Liver (tissue), 9 donors: ENCODE measurements around the gene AP5S1. TPM values are rescaled to one million over a fixed set of nuclear protein-coding genes. Genes with fewer than 3 reads are reported as not detected.

Source experiments
- DNase-seq: peaks from one replicate; pipeline ENCODE4 v3.0.0-alpha.2; 2017; ENCODE audit warnings: low spot score
- H3K27ac ChIP-seq, 2 donors: one replicate each; pipeline ENCODE4 v1.7.0; 2013; ENCODE audit warnings: inconsistent platforms in 2 of 2, low read length in 2 of 2, control low read depth in 1 of 2, low read depth in 1 of 2, mild to moderate bottlenecking in 1 of 2
- H3K27me3 ChIP-seq, 4 donors: one replicate each; pipeline versions ENCODE4 v1.6.1 to v1.7.0; 2013; ENCODE audit warnings: low read length in 3 of 4, inconsistent platforms in 1 of 4, mild to moderate bottlenecking in 1 of 4, moderate library complexity in 1 of 4; ENCODE audit not compliant: control insufficient read depth in 4 of 4, insufficient read depth in 4 of 4
- H3K36me3 ChIP-seq, 4 donors: one replicate each; pipeline versions ENCODE4 v1.6.1 to v1.7.0; 2013; ENCODE audit warnings: low read length in 3 of 4, mild to moderate bottlenecking in 3 of 4, low read depth in 1 of 4, moderate library complexity in 1 of 4; ENCODE audit not compliant: control insufficient read depth in 4 of 4, insufficient read depth in 3 of 4
- H3K4me1 ChIP-seq, 4 donors: one replicate each; pipeline versions ENCODE4 v1.6.1 to v1.7.0; 2013; ENCODE audit warnings: low read length in 3 of 4, mild to moderate bottlenecking in 3 of 4, moderate library complexity in 1 of 4; ENCODE audit not compliant: control insufficient read depth in 4 of 4, insufficient read depth in 4 of 4
- H3K4me3 ChIP-seq, 3 donors: one replicate each; pipeline versions ENCODE4 v1.6.1 to v1.7.0; 2013; ENCODE audit warnings: low read length in 3 of 3, control low read depth in 1 of 3, low read depth in 1 of 3, mild to moderate bottlenecking in 1 of 3
- H3K9ac ChIP-seq, 2 donors: one replicate each; pipeline ENCODE4 v1.7.0; 2013; ENCODE audit warnings: low read length in 2 of 2, mild to moderate bottlenecking in 2 of 2, moderate library complexity in 2 of 2, control low read depth in 1 of 2, low read depth in 1 of 2
- H3K9me3 ChIP-seq, 4 donors: one replicate each; pipeline versions ENCODE4 v1.6.1 to v1.7.0; 2013; ENCODE audit warnings: low read length in 3 of 4; ENCODE audit not compliant: control insufficient read depth in 4 of 4
- EGR1 ChIP-seq, 2 donors: IDR thresholded peaks; 2 replicates each; pipeline ENCODE4 v1.6.1; 2016 to 2018; ENCODE audit warnings: antibody characterized with exemption in 2 of 2, low read depth in 2 of 2
- FOXA1 ChIP-seq: IDR thresholded peaks from 2 replicates; pipeline ENCODE4 v1.6.1; 2016; ENCODE audit warnings: antibody characterized with exemption
- FOXA2 ChIP-seq: IDR thresholded peaks from 2 replicates; pipeline ENCODE4 v1.6.1; 2016; ENCODE audit warnings: antibody characterized with exemption
- GABPA ChIP-seq, 2 donors: IDR thresholded peaks in 1 of 2; conservative IDR thresholded peaks in 1 of 2; 2 replicates each; pipeline ENCODE4 v1.6.1; 2016; ENCODE audit warnings: antibody characterized with exemption in 2 of 2, mild to moderate bottlenecking in 1 of 2, moderate library complexity in 1 of 2
- HNF4A ChIP-seq, 2 donors: conservative IDR thresholded peaks; 2 replicates each; pipeline ENCODE4 v1.6.1; 2016; ENCODE audit warnings: antibody characterized with exemption in 2 of 2, mild to moderate bottlenecking in 2 of 2
- HNF4G ChIP-seq: IDR thresholded peaks from 2 replicates; pipeline ENCODE4 v1.6.1; 2016; ENCODE audit warnings: antibody characterized with exemption
- JUND ChIP-seq, 2 donors: IDR thresholded peaks; 2 replicates each; pipeline ENCODE4 v1.6.1; 2016; ENCODE audit warnings: antibody characterized with exemption in 2 of 2
- NR2F2 ChIP-seq: IDR thresholded peaks from 2 replicates; pipeline ENCODE4 v1.6.1; 2016; ENCODE audit warnings: antibody characterized with exemption
- RAD21 ChIP-seq, 2 donors: IDR thresholded peaks; 2 replicates each; pipeline ENCODE4 v1.6.1; 2016; ENCODE audit warnings: antibody characterized with exemption in 2 of 2, mild to moderate bottlenecking in 2 of 2
- RXRA ChIP-seq, 2 donors: IDR thresholded peaks; 2 replicates each; pipeline ENCODE4 v1.6.1; 2017 to 2018; ENCODE audit warnings: antibody characterized with exemption in 2 of 2, mild to moderate bottlenecking in 1 of 2
- SP1 ChIP-seq: IDR thresholded peaks from 2 replicates; pipeline ENCODE4 v1.6.1; 2018; ENCODE audit warnings: antibody characterized with exemption, mild to moderate bottlenecking
- TAF1 ChIP-seq: conservative IDR thresholded peaks from 2 replicates; pipeline ENCODE4 v1.6.1; 2016; ENCODE audit warnings: antibody characterized with exemption, mild to moderate bottlenecking
- YY1 ChIP-seq: IDR thresholded peaks from 2 replicates; pipeline ENCODE4 v1.6.1; 2016; ENCODE audit warnings: antibody characterized with exemption, mild to moderate bottlenecking
- WGBS: extraction: QIAGEN DNeasy Blood & Tissue Kit; methylation state at CpG from one replicate; pipeline ENCODE4 v1.1.7; 2013; 5-methylcytosine and 5-hydroxymethylcytosine counted together
- polyA plus RNA-seq, 2 donors: library from polyadenylated mRNA; stranded (reverse) in 1 of 2; unstranded in 1 of 2; fragments of 200-250 nt in 1 of 2; fragments of >200 nt in 1 of 2; fragmentation: Nextera tagmentation in 1 of 2; extraction: Ambion mirVana in 1 of 2; gene quantifications; one replicate each; pipeline versions ENCODE4 v1.2.1 to v1.2.3, GENCODE V29; 2013 to 2015
- total RNA-seq, 2 donors: library from RNA; depleted of rRNA; stranded (reverse); fragments of >200 nt; gene quantifications; one replicate each; pipeline ENCODE4 v1.2.3, GENCODE V29; 2014
- TF ChIP-seq, protein P1 (sequence below): IDR thresholded peaks from 2 replicates; pipeline ENCODE4 v1.6.1; 2016; ENCODE audit warnings: antibody characterized with exemption
- TF ChIP-seq, protein P2 (sequence below): IDR thresholded peaks from 2 replicates; pipeline ENCODE4 v1.6.1; 2016; ENCODE audit warnings: antibody characterized with exemption
- TF ChIP-seq, protein P3 (sequence below): IDR thresholded peaks from 2 replicates; pipeline ENCODE4 v1.6.1; 2016; ENCODE audit warnings: antibody characterized with exemption, mild to moderate bottlenecking
- TF ChIP-seq, protein P4 (sequence below): IDR thresholded peaks from 2 replicates; pipeline ENCODE4 v1.6.1; 2016; ENCODE audit warnings: antibody characterized with exemption
- TF ChIP-seq, protein P5 (sequence below): fragments of 150-350 bp; IDR thresholded peaks from 2 replicates; pipeline ENCODE4 v1.5.1; 2017; ENCODE audit warnings: improper control_type of control experiment, low read depth, low read length; ENCODE audit not compliant: missing input control
- donor health status: healthy.
- donor health status: healthy.
- donor health status: healthy.
- donor health status: healthy.
- donor health status: healthy.

Gene AP5S1
- total and polyA plus RNA-seq, 4 donors = 9.1 to 14.5 (median 11.1) TPM

DNA sequence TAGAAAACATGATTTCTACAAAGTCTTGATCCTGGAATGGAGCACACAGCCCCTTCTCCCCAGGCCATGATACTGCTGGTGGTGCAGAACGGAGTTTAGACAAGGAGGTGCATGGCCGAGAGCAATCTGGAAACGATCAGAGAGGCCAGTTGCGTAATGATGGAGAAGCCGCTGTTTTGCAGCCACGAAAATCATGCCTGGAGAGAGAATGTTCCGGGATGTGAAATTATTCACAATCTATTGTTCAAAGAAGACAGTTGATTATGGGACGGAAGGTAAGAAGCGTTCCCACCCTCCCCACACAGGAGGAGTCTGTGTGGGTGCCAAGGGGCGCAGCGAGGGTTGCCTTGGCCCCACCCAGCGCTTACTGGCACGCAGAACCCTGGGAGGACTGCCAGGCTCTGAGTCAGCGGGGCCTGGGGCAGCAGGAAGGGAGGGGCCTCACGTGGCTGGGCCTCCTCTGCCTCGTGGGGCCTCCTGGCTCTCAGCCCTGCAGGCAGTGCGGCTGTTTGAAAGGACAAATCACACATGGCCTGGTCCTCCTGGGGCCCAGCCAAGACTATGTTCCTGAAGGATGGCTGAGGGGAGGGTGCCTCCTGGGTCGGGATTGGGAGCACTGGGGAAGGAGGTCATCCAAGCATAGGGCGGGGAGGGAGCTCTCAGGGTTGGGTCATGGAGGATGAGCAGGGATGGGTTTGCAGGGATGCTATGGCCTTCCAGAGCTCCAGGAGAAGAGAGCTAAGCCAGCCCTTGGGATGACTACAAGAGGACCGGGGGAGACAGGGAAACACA lies 8.7 kb upstream of the AP5S1 start:
- H3K4me1 ChIP-seq = peaks cover 15 to 34% (median 27%) of the 10 kb centered on the region in 4 donors
- peak overlapping the region; percentile 8 to 28 (median 27) for H3K4me3 ChIP-seq
- WGBS = 8% methylated on average over 20 of the region's 20 CpGs
- no peaks in the 10 kb centered on the region for H3K9me3 ChIP-seq
- DNase-seq = peak; percentile 67
- peak overlapping the region; percentile 90 to 96 for H3K9ac ChIP-seq
- peak overlapping the region; percentile 90 to 94 for H3K27ac ChIP-seq
- no peaks in the 10 kb centered on the region for H3K36me3 ChIP-seq
- no peaks in the 10 kb centered on the region for H3K27me3 ChIP-seq
- peak; percentile 61 for TF ChIP-seq FOXA2
- peak; percentile 98 to 100 for TF ChIP-seq JUND (IDR thresholded peaks at IDR 0.05)
- TF ChIP-seq, protein P1, sequence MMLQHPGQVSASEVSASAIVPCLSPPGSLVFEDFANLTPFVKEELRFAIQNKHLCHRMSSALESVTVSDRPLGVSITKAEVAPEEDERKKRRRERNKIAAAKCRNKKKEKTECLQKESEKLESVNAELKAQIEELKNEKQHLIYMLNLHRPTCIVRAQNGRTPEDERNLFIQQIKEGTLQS = peak; percentile 94
- peak in 1 of 2 donors; percentile 78 for TF ChIP-seq EGR1 (IDR thresholded peaks at IDR 0.05; ENCODE audit: low read depth in 2 of 2)
- TF ChIP-seq RXRA (IDR thresholded peaks at IDR 0.05) = peak; percentile 75 to 85
- TF ChIP-seq, protein P2, sequence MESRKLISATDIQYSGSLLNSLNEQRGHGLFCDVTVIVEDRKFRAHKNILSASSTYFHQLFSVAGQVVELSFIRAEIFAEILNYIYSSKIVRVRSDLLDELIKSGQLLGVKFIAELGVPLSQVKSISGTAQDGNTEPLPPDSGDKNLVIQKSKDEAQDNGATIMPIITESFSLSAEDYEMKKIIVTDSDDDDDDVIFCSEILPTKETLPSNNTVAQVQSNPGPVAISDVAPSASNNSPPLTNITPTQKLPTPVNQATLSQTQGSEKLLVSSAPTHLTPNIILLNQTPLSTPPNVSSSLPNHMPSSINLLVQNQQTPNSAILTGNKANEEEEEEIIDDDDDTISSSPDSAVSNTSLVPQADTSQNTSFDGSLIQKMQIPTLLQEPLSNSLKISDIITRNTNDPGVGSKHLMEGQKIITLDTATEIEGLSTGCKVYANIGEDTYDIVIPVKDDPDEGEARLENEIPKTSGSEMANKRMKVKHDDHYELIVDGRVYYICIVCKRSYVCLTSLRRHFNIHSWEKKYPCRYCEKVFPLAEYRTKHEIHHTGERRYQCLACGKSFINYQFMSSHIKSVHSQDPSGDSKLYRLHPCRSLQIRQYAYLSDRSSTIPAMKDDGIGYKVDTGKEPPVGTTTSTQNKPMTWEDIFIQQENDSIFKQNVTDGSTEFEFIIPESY = peak; percentile 71
- peak; percentile 70 for TF ChIP-seq FOXA1
- peak in 1 of 2 donors; percentile 47 for TF ChIP-seq RAD21 (IDR thresholded peaks at IDR 0.05)
- TF ChIP-seq, protein P3, sequence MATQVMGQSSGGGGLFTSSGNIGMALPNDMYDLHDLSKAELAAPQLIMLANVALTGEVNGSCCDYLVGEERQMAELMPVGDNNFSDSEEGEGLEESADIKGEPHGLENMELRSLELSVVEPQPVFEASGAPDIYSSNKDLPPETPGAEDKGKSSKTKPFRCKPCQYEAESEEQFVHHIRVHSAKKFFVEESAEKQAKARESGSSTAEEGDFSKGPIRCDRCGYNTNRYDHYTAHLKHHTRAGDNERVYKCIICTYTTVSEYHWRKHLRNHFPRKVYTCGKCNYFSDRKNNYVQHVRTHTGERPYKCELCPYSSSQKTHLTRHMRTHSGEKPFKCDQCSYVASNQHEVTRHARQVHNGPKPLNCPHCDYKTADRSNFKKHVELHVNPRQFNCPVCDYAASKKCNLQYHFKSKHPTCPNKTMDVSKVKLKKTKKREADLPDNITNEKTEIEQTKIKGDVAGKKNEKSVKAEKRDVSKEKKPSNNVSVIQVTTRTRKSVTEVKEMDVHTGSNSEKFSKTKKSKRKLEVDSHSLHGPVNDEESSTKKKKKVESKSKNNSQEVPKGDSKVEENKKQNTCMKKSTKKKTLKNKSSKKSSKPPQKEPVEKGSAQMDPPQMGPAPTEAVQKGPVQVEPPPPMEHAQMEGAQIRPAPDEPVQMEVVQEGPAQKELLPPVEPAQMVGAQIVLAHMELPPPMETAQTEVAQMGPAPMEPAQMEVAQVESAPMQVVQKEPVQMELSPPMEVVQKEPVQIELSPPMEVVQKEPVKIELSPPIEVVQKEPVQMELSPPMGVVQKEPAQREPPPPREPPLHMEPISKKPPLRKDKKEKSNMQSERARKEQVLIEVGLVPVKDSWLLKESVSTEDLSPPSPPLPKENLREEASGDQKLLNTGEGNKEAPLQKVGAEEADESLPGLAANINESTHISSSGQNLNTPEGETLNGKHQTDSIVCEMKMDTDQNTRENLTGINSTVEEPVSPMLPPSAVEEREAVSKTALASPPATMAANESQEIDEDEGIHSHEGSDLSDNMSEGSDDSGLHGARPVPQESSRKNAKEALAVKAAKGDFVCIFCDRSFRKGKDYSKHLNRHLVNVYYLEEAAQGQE = peak; percentile 59
- TF ChIP-seq, protein P4, sequence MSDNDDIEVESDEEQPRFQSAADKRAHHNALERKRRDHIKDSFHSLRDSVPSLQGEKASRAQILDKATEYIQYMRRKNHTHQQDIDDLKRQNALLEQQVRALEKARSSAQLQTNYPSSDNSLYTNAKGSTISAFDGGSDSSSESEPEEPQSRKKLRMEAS = peak; percentile 95
- peak; percentile 91 for TF ChIP-seq SP1
- TF ChIP-seq GABPA (IDR thresholded peaks at IDR 0.05 in 1 of 2, conservative IDR thresholded peaks at IDR 0.05 in 1 of 2) = peak in 1 of 2 donors; percentile 70
- TF ChIP-seq YY1 = peak; percentile 91
- TF ChIP-seq, protein P5, sequence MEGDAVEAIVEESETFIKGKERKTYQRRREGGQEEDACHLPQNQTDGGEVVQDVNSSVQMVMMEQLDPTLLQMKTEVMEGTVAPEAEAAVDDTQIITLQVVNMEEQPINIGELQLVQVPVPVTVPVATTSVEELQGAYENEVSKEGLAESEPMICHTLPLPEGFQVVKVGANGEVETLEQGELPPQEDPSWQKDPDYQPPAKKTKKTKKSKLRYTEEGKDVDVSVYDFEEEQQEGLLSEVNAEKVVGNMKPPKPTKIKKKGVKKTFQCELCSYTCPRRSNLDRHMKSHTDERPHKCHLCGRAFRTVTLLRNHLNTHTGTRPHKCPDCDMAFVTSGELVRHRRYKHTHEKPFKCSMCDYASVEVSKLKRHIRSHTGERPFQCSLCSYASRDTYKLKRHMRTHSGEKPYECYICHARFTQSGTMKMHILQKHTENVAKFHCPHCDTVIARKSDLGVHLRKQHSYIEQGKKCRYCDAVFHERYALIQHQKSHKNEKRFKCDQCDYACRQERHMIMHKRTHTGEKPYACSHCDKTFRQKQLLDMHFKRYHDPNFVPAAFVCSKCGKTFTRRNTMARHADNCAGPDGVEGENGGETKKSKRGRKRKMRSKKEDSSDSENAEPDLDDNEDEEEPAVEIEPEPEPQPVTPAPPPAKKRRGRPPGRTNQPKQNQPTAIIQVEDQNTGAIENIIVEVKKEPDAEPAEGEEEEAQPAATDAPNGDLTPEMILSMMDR = no peak
- TF ChIP-seq TAF1 = peak; percentile 21
- peak; percentile 47 to 76 for TF ChIP-seq HNF4A (conservative IDR thresholded peaks at IDR 0.05)
- no peak for TF ChIP-seq HNF4G
- TF ChIP-seq NR2F2 = peak; percentile 67
